ENCODE results near the gene UVRAG. TPM values are rescaled to one million over a fixed set of nuclear protein-coding genes. Genes with fewer than 3 reads are reported as not detected.

Gene UVRAG
- total RNA-seq, 2 donors from 2014 or later, result 12.8 to 13.7 TPM

GRCh38 chr11:76186776-76187279, 371.8 kb downstream of the UVRAG start:
- Histone ChIP-seq H3K9me3 (no peaks in the 10 kb centered on the region), H3K27ac (no peak overlapping the region), H3K4me3 (no peak overlapping the region), H3K27me3 (no peaks in the 10 kb centered on the region), H3K4me1 (no peaks in the 10 kb centered on the region), H3K9ac (ENCODE audit: low read depth in 2 of 2, low read length in 2 of 2) (no peak overlapping the region), H3K36me3 (no peaks in the 10 kb centered on the region)
- no peak for DNase-seq
- intact Hi-C loops (cut with DNase I), result no loop called here
- TF ChIP-seq CTCF (IDR thresholded peaks at IDR 0.05), result no peak

- Histone ChIP-seq H3K9ac (ENCODE audit: low read depth in 2 of 2, low read length in 2 of 2) (no peak overlapping the region), H3K27ac (no peak overlapping the region), H3K4me3 (no peak overlapping the region), H3K27me3 (no peaks in the 10 kb centered on the region), H3K36me3 (no peaks in the 10 kb centered on the region), H3K9me3 (no peaks in the 10 kb centered on the region), H3K4me1 (no peaks in the 10 kb centered on the region)
- intact Hi-C loops (cut with DNase I), result no loop called here
- no peak for TF ChIP-seq CTCF (IDR thresholded peaks at IDR 0.05)
- no peak for DNase-seq
Observed at GRCh38 chr11:76188873-76189272, 373.9 kb downstream of the UVRAG start.

DNA sequence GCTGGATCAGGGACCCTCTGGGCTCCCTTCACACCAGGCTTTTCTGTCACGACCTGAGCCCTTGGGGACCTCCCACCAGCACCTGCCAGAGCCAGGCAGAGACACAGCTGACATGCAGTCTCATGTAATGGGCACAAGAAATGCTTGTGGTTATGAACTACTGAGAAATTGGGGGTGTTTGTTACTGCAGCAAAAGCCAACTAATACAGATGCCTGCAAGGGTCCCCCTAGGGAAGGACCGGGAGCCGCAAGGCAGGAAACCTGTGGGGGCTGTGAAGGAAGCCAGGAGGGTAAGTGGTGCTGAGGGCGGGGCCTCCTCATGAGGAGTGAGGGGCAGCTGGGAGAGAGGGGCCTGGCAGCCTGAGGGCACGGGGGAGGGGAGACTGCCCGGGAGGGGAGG, 374.7 kb downstream of the UVRAG start:
- intact Hi-C loops (cut with DNase I), result no loop called here
- H3K36me3 ChIP-seq, result no peaks in the 10 kb centered on the region
- no peak overlapping the region for H3K4me3 ChIP-seq
- no peak overlapping the region for H3K27ac ChIP-seq
- no peaks in the 10 kb centered on the region for H3K9me3 ChIP-seq
- TF ChIP-seq CTCF (IDR thresholded peaks at IDR 0.05), result no peak
- DNase-seq, result no peak
- H3K4me1 ChIP-seq, result no peaks in the 10 kb centered on the region
- no peak overlapping the region for H3K9ac ChIP-seq (ENCODE audit: low read depth in 2 of 2, low read length in 2 of 2)
- H3K27me3 ChIP-seq, result no peaks in the 10 kb centered on the region

GRCh38 chr11:76190376-76190775, 375.4 kb downstream of the UVRAG start:
- Histone ChIP-seq H3K4me3 (no peak overlapping the region), H3K36me3 (no peaks in the 10 kb centered on the region), H3K27ac (no peak overlapping the region), H3K9me3 (no peaks in the 10 kb centered on the region), H3K9ac (ENCODE audit: low read depth in 2 of 2, low read length in 2 of 2) (no peak overlapping the region), H3K27me3 (no peaks in the 10 kb centered on the region), H3K4me1 (no peaks in the 10 kb centered on the region)
- TF ChIP-seq CTCF (IDR thresholded peaks at IDR 0.05), result no peak
- DNase-seq, result no peak
- intact Hi-C loops (cut with DNase I), result no loop called here

Other genes with a start within 250 kb of the UVRAG start
- gene MAP6, start 146.2 kb upstream of the UVRAG start, total RNA-seq, result 1 to 10 TPM in 1 of 2 donors, under 1 TPM in 1; 0.79 to 2.6 TPM
- gene MOGAT2, start 97.4 kb upstream of the UVRAG start, total RNA-seq, result 100 to 1,000 TPM; 168 to 211 TPM
- 1 to 10 TPM; 3.0 to 5.9 TPM for gene DGAT2, start 46.4 kb upstream of the UVRAG start, total RNA-seq